GM18909 (cell line): ENCODE data around the gene CLEC18B.
A peak's percentile ranks its signal among the peaks of the same experiment; 100 is the strongest.
"Not testable (repeated sequence)": the region's sequence is repeated elsewhere in the genome, so short reads cannot be mapped to it uniquely, and the experiment has no call there.

Experiments used
- ATAC-seq: cut with Tn5 transposase; IDR thresholded peaks from one replicate; pipeline ENCODE4 v1.9.1; 2021; ENCODE audit warnings: mild to moderate bottlenecking; ENCODE audit not compliant: unreplicated experiment, poor library complexity

The CLEC18B gene

GRCh38 chr16:74409185-74409981, 11.9 kb downstream of the CLEC18B start:
- not testable (repeated sequence) for ATAC-seq

DNA sequence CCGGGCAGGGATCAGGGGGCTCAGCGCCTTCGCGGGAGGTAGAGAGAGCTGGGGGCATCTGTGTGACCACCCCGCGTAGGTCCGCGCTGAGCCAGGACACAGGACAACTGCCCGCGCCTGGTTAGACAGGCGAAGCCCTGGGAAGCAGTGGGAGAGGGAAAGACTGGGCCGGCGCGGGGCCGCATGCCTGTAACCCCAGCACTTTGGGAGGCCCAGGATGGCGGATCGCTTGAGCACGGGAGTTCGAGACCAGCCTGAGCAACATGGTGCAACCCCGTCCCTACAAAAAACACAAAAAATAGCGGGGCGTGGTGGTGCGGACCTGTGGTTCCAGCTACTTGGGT, 13.9 kb downstream of the CLEC18B start:
- peak; percentile 2 for ATAC-seq

DNA sequence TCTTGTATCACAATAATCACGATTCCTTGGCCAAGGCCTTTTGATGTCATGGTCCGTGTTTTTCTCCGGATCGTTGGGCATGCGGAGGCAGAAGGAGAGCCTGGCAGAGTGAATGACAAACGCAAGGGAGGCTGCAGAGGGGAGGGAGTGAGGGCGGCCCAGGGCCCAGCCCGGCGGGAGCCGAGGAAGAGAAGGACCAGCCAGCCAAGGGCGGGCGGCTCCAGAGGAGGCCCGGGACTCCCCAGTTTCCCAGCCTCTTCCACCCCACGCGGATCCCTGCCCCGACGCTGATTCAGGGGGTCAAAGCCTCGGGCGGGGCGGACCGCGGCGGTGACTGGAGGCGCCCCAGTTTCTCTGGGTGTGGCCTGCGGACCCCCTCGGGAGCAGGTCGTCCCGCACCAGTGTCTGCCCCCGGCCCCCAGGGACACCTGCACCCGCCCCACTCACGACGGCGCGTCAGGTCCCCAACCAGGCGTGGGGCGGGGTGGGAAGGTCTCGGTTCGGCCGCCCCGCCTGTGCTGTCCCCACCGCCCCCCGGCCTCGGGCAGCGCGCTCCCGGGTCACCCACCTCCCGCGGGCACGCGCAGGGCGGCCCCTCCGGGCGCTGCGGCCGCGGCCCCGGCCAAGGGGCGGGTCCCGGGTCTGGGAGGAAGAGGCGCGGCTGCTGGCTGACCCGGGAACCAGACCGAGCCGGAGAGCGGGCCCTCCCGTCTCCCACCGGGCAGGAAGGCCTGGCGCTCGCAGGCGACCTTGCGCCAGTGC, 14.5 kb downstream of the CLEC18B start:
- ATAC-seq = peak; percentile 42

GRCh38 chr16:74404148-74404933, 16.9 kb downstream of the CLEC18B start:
- not testable (repeated sequence) for ATAC-seq

DNA sequence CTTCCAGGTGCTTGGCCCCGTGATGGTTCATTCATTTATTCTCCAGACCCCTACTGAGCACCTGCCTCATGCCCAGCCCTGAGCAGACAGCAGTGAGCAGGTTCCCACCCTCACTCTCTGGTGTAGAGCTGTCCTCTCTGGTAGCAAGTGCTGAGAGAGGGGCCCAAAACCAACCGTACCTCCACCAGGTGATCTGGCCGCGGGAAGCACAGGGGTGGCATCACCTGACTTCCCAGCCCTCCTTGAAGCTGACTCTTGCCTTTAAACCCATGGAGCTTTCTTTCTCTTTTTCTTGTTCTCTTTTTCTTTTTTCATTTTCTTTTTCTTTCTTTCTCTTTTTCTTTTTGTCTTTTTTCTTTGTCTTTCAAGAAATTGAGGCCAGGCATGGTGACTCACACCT, 21.0 kb downstream of the CLEC18B start:
- ATAC-seq = not testable (repeated sequence)

DNA sequence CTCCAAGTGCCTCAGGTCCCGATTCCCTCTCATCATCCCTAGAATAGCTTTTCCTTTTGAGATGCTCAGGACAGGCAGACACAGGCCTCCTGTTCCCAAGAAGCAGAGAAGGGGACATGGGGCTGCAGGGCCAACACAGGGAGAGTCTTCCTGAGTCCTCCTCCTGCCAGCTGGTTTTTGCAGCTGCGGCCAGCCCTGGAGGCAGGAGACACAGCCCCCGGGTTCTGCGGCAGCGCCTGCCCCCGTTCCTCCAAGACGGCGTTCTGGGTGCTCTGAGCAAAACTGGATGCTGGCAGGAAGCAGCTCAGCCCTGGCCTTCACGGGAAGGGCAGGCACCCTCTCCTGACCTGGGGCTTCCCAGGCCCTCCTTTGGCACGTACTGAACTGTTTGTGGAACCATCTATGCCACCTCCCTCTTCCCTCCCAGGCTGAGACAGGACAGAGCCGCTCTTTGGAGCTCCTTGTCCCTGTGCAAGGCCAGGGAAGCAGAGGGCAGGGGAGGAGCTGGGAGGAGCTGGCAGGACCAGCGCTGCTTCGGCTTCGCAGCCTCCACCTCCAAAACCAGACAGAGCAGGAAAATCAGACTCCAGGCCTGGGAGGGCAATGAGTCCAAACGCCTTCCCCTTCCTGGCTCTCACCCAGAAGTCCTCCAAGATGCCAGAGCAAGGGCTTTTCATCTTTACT, 22.9 kb downstream of the CLEC18B start:
- not testable (repeated sequence) for ATAC-seq

DNA sequence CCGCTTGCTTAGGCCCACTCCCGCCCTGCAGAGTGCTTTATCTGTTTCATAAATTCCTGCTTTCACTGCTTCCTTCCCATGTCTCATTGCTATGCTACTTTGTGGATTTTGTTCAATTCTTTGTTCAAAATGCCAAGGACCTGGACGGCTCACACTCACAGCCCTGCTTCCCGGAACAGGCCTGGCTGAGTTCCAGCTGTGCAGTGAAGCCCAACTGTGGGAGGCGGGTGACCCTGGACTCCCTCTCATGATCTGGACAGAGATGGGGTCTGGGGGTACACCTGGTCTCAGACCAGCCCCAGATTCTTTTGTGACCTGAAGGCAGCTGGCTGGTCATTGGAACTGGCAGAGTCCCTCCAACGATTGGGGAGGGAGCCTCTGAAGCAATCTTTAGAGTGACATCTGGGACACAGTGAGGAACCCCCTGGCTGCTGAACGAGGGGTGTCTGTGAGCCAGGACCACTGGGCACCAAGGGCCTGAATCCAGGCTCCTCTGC, 24.7 kb downstream of the CLEC18B start:
- ATAC-seq = not testable (repeated sequence)

DNA sequence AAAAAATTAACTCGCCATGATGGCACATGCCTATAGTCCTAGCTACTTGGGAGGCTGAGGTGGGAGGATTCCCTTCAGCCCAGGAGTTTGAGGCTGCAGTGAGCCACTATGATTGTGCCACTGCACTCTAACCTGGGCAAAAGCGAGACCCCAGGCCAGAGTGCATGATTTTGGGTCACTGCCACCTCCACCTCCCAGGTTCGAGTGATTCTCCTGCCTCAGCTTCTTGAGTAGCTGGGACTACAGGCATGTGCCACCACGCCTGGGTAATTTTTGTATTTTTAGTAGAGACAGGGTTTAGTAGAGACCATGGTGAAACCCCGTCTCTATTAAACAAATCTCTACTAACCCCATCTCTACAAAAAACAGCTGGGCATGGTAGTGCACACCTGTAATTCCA, 26.7 kb downstream of the CLEC18B start:
- ATAC-seq = not testable (repeated sequence)

GRCh38 chr16:74394131-74394530, 27.1 kb downstream of the CLEC18B start:
- ATAC-seq = not testable (repeated sequence)

DNA sequence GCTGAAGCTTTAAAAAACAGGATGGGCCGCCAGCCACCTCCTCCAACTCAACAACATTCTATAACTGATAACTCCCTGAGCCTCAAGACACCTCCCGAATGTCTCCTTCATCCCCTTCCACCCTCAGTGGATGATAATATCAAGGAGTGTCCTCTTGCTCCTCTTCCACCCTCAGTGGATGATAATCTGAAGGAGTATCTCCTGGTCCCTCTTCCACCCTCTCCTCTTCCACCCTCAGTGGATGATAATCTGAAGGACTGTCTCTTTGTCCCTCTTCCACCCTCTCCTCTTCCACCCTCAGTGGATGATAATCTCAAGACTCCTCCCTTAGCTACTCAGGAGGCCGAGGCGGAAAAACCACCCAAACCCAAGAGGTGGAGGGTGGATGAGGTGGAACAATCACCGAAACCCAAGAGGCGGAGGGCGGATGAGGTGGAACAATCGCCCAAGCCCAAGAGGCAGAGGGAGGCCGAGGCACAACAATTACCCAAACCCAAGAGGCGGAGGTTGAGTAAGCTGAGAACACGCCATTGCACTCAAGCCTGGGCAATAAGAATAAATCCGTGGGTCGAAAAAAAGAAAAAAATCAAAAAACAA, 29.7 kb downstream of the CLEC18B start:
- not testable (repeated sequence) for ATAC-seq

DNA sequence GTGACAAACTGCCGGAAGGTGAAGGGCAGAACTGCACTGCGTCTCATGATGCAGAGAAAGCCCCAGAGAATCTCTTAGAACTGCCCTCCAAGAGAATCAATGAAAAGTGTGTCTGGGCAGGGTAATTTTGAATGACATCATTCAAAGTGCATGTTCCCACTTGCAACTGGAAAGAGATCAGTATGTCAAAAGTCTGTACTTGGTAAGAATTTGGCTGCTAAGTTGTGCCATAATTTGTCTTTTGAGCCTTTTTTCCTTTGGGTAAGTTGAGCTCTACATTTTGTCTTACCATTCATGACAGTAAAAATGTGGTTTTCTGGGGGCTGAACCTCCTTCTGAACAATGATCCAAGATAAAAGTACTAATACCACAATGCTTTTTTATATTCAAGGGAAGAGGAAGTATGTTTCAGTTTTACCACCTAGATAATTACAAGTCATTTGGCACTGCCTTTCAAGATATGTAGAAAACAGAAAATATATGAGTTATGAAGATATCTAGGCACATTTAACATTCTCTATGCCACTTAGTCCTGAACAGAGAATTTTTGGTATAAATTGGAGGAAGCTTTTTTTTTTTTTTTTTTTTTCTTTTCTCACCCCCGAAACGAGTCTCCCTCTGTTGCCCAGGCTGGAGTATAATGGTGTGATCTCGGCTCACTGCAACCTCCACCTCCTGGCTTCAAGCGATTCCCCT, 38.8 kb downstream of the CLEC18B start:
- ATAC-seq = not testable (repeated sequence)

DNA sequence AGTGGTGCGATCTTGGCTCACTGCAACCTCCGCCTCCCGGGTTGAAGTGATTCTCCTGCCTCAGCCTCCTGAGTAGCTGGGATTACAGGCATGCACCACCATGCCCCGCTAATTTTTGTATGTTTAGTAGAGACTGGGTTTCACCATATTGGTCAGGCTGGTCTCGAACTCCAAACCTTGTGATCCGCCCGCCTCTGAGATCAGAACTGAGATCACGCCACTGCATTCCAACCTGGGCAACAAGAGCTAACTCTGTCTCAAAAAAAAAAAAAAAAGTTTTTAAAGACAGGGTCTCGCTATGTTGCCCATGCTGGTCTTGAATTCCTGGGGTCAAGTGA, 47.5 kb downstream of the CLEC18B start:
- not testable (repeated sequence) for ATAC-seq

GRCh38 chr16:74372953-74373846, 48.1 kb downstream of the CLEC18B start:
- ATAC-seq = no peak

DNA sequence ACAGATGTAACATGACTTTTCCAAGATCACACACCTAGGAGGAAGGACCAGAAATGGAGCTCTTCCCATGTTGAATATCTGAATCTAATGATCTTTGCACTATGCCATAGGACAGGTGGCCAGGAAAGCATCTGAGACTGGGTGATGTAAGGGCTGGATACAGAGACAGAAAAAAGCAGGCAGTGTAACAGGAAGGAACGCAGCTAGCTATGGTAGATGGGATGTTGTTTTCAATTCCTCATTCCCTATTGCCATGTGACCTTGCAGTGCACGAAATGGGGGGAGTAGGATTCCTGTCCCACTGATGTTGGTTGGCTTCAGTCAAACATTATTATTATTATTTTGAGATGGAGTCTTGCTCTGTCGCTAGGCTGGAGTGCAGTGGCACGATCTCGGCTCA, 48.9 kb downstream of the CLEC18B start:
- no peak for ATAC-seq

GRCh38 chr16:74370338-74371135, 50.7 kb downstream of the CLEC18B start:
- not testable (repeated sequence) for ATAC-seq

- ATAC-seq = peak; percentile 95
Measured at GRCh38 chr16:74368002-74368911, 53.0 kb downstream of the CLEC18B start.
